HCT116 (cell line): ENCODE results near the gene SLIT1. TPM values are rescaled to one million over a fixed set of nuclear protein-coding genes. Genes with fewer than 3 reads are reported as not detected.

Source experiments
- ATAC-seq: fragments of 200-7000 bp; cut with Tn5 transposase; 2 replicates; pipeline ENCODE4 v1.9.1; 2020; ENCODE audit warnings: mild to moderate bottlenecking, moderate library complexity
- BruUV-seq: library from RNA; stranded (reverse); fragments of 400-500 nt; replicated peaks from 2 replicates; lab custom pipeline; 2021; lab: Mats Ljungman, UMichigan
- CTCF ChIA-PET: fragments of 300-600 bp; sonication (Branson Sonifier 250); formaldehyde crosslinking; loops from one replicate; lab custom pipeline; 2021; ENCODE audit warnings: antibody characterized with exemption; lab: Charles Lee
- POLR2A ChIA-PET: fragments of 300-600, 350-600 bp; sonication (Branson Sonifier 250); formaldehyde crosslinking; loops from one replicate; lab custom pipeline; 2021; ENCODE audit warnings: antibody characterized with exemption; lab: Charles Lee
- RAD21 ChIA-PET, 2 experiments: fragments of 300-600 bp; sonication (Branson Sonifier 250); formaldehyde crosslinking; loops; one replicate each; lab custom pipeline; 2023; ENCODE audit warnings: low total read pairs in 2 of 2; ENCODE audit not compliant: uncharacterized antibody in 2 of 2, unreplicated experiment in 2 of 2, low non-redundant PET in 1 of 2; lab: Charles Lee
- DNase-seq: peaks from one replicate; pipeline ENCODE4 v3.0.0-alpha.2; 2010; ENCODE audit warnings: low read depth, low spot score
- H2AFZ ChIP-seq: fragments of 200-600 bp; shearing (Covaris generic), sonication (generic); 2 replicates; pipeline ENCODE4 v1.6.1; 2017; ENCODE audit warnings: low read depth, mixed run types, mixed read lengths, antibody characterized with exemption, low read length; ENCODE audit not compliant: poor library complexity, severe bottlenecking
- H3K27ac ChIP-seq: 2 replicates; pipeline ENCODE4 v1.5.1; 2012; ENCODE audit warnings: low read depth, low read length
- H3K27me3 ChIP-seq: fragments of 200-600 bp; sonication (generic); 2 replicates; pipeline ENCODE4 v1.6.1; 2016; ENCODE audit warnings: mixed run types, low read length, mixed read lengths; ENCODE audit not compliant: insufficient read depth
- H3K36me3 ChIP-seq, 2 experiments: fragments of 200-500 bp in 1 of 2; fragments of 200-600 bp in 1 of 2; sonication (Bioruptor generic) in 1 of 2; sonication (generic) in 1 of 2; 2 replicates each; pipeline versions ENCODE4 v1.5.1 to v1.6.1; 2014 to 2016; ENCODE audit warnings: low read length in 2 of 2, inconsistent platforms in 1 of 2, mixed read lengths in 1 of 2, mixed run types in 1 of 2; ENCODE audit not compliant: insufficient read depth in 2 of 2, control insufficient read depth in 1 of 2
- H3K4me1 ChIP-seq, 2 experiments: fragments of 200-600 bp in 1 of 2; sonication (generic) in 1 of 2; 2 replicates each; pipeline versions ENCODE4 v1.5.1 to v1.6.1; 2012 to 2017; ENCODE audit warnings: low read length in 2 of 2, inconsistent platforms in 1 of 2, mild to moderate bottlenecking in 1 of 2, mixed read lengths in 1 of 2, mixed run types in 1 of 2, moderate library complexity in 1 of 2; ENCODE audit not compliant: insufficient read depth in 2 of 2, control insufficient read depth in 1 of 2
- H3K4me2 ChIP-seq: fragments of 200-600 bp; sonication (generic); 2 replicates; pipeline ENCODE4 v1.6.1; 2017; ENCODE audit warnings: mixed run types, low read length, mixed read lengths
- H3K4me3 ChIP-seq, 2 experiments: fragments of 200-600 bp in 1 of 2; sonication (generic) in 1 of 2; replicated peaks in 1 of 2; 2 replicates each; pipeline ENCODE4 v1.5.1; 2011 to 2016; ENCODE audit warnings: low read length in 2 of 2, control low read depth in 1 of 2, low read depth in 1 of 2, mild to moderate bottlenecking in 1 of 2, mixed read lengths in 1 of 2, mixed run types in 1 of 2
- H3K79me2 ChIP-seq: fragments of 200-600 bp; sonication (generic); 2 replicates; pipeline ENCODE4 v1.6.1; 2017; ENCODE audit warnings: mild to moderate bottlenecking, mixed run types, low read length, moderate library complexity, mixed read lengths; ENCODE audit not compliant: insufficient read depth
- H3K9ac ChIP-seq: fragments of 200-600 bp; sonication (generic); 2 replicates; pipeline ENCODE4 v1.6.1; 2016; ENCODE audit warnings: low read length, mixed read lengths
- H3K9me2 ChIP-seq: fragments of 200-600 bp; sonication (generic), shearing (Covaris generic); 2 replicates; pipeline ENCODE4 v1.6.1; 2017; ENCODE audit warnings: mixed run types, mild to moderate bottlenecking, moderate library complexity; ENCODE audit not compliant: insufficient read depth
- H3K9me3 ChIP-seq, 2 experiments: fragments of 200-500 bp in 1 of 2; fragments of 200-600 bp in 1 of 2; sonication (Bioruptor generic) in 1 of 2; sonication (generic) in 1 of 2; 2 replicates each; pipeline ENCODE4 v1.6.1; 2014 to 2017; ENCODE audit warnings: low read length in 2 of 2, mixed read lengths in 2 of 2, inconsistent platforms in 1 of 2, low read depth in 1 of 2, mild to moderate bottlenecking in 1 of 2, mixed run types in 1 of 2, moderate library complexity in 1 of 2; ENCODE audit not compliant: control insufficient read depth in 1 of 2, insufficient read depth in 1 of 2
- H4K20me1 ChIP-seq: fragments of 200-600 bp; sonication (generic), shearing (Covaris generic); 2 replicates; pipeline ENCODE4 v1.6.1; 2017; ENCODE audit warnings: mixed run types, mild to moderate bottlenecking, moderate library complexity; ENCODE audit not compliant: insufficient read depth
- ATF3 ChIP-seq: IDR thresholded peaks from 2 replicates; pipeline ENCODE4 v1.6.1; 2012
- CBX3 ChIP-seq: IDR thresholded peaks from 2 replicates; pipeline ENCODE4 v1.6.1; 2012; ENCODE audit warnings: low read depth
- CEBPB ChIP-seq: IDR thresholded peaks from 2 replicates; pipeline ENCODE4 v1.6.1; 2012; ENCODE audit warnings: low read depth
- CTCF ChIP-seq, 3 experiments: fragments of 200-600 bp in 1 of 3; sonication (generic) in 1 of 3; IDR thresholded peaks in 2 of 3; conservative IDR thresholded peaks in 1 of 3; 2 replicates each; pipeline ENCODE4 v1.5.1; 2012 to 2017; ENCODE audit warnings: low read depth in 2 of 3, low read length in 2 of 3, antibody characterized with exemption in 1 of 3, borderline replicate concordance in 1 of 3, control low read depth in 1 of 3, mild to moderate bottlenecking in 1 of 3, mixed read lengths in 1 of 3, mixed run types in 1 of 3, moderate library complexity in 1 of 3; ENCODE audit not compliant: insufficient read depth in 1 of 3
- ELF1 ChIP-seq: IDR thresholded peaks from 2 replicates; pipeline ENCODE4 v1.6.1; 2012; ENCODE audit warnings: low read depth, borderline replicate concordance
- EZH2phosphoT487 ChIP-seq: fragments of 200-600 bp; IDR thresholded peaks from 2 replicates; pipeline ENCODE4 v1.6.1; 2018; ENCODE audit warnings: antibody characterized with exemption, borderline replicate concordance
- JUND ChIP-seq: IDR thresholded peaks from 2 replicates; pipeline ENCODE4 v1.6.1; 2012
- MAX ChIP-seq: IDR thresholded peaks from 2 replicates; pipeline ENCODE4 v1.6.1; 2012
- POLR2A ChIP-seq: IDR thresholded peaks from 2 replicates; pipeline ENCODE4 v1.7.0; 2011; ENCODE audit warnings: borderline replicate concordance; ENCODE audit not compliant: insufficient read depth, insufficient read length; ENCODE audit errors: extremely low read depth
- POLR2AphosphoS5 ChIP-seq: IDR thresholded peaks from 2 replicates; pipeline ENCODE4 v1.6.1; 2011; ENCODE audit warnings: mild to moderate bottlenecking, low read depth, low read length, moderate library complexity
- RAD21 ChIP-seq: IDR thresholded peaks from 2 replicates; pipeline ENCODE4 v1.6.1; 2012; ENCODE audit warnings: low read depth, mild to moderate bottlenecking
- REST ChIP-seq: IDR thresholded peaks from 2 replicates; pipeline ENCODE4 v1.6.1; 2012; ENCODE audit warnings: low read depth
- SIN3A ChIP-seq: IDR thresholded peaks from 2 replicates; pipeline ENCODE4 v1.6.1; 2012; ENCODE audit warnings: low read depth
- SRF ChIP-seq: IDR thresholded peaks from 2 replicates; pipeline ENCODE4 v1.6.1; 2012; ENCODE audit warnings: low read depth
- YY1 ChIP-seq: IDR thresholded peaks from 2 replicates; pipeline ENCODE4 v1.6.1; 2011; ENCODE audit warnings: low read length, low read depth, moderate library complexity, mild to moderate bottlenecking; ENCODE audit not compliant: insufficient replicate concordance; ENCODE audit errors: extremely low read depth
- ZBTB33 ChIP-seq: IDR thresholded peaks from 2 replicates; pipeline ENCODE4 v1.6.1; 2011; ENCODE audit warnings: mild to moderate bottlenecking, low read length, moderate library complexity; ENCODE audit not compliant: insufficient replicate concordance; ENCODE audit errors: extremely low read depth
- ZFX ChIP-seq: fragments of 450-650 bp; IDR thresholded peaks from 2 replicates; pipeline ENCODE4 v1.6.1; 2017
- ZNF274 ChIP-seq: fragments of 200-500 bp; sonication (Bioruptor generic); IDR thresholded peaks from 2 replicates; pipeline ENCODE4 v1.6.1; 2014; ENCODE audit warnings: mild to moderate bottlenecking, low read depth, low read length, inconsistent platforms
- intact Hi-C: fragments of 100-400 bp; cut with micrococcal nuclease; formaldehyde crosslinking; loops from 2 replicates; pipeline ENCODE4 v1.10.0; 2022
- total RNA-seq: library from RNA; stranded (reverse); gene quantifications from one replicate; pipeline ENCODE4 v1.2.1, GENCODE V29; 2021; ENCODE audit not compliant: unreplicated experiment

SLIT1 gene
- total RNA-seq, 1 experiment from 2014 or later = 0.42 TPM

- TF ChIP-seq YY1 = no peak
- TF ChIP-seq CBX3 = no peak
- no peak for TF ChIP-seq MAX
- no peak for TF ChIP-seq SRF
- no peak for TF ChIP-seq POLR2A
- no peak for TF ChIP-seq ATF3
- TF ChIP-seq REST = no peak
- TF ChIP-seq, all 23 proteins: peak for 0
These were observed 69.9 kb downstream of the SLIT1 start (continued) for GRCh38 chr10:97115846-97116245.

- Histone ChIP-seq H4K20me1 (no peaks in the 10 kb centered on the region), H3K36me3 (no peaks in the 10 kb centered on the region), H3K9me3 (no peaks in the 10 kb centered on the region), H3K9me2 (no peaks in the 10 kb centered on the region), H3K4me2 (no peak overlapping the region), H3K27me3 (peaks cover 24% of the 10 kb centered on the region), H2AFZ (no peak overlapping the region), H3K4me3 (no peak overlapping the region), H3K79me2 (no peaks in the 10 kb centered on the region), H3K9ac (no peak overlapping the region), H3K4me1 (no peaks in the 10 kb centered on the region), H3K27ac (no peak overlapping the region)
- DNase-seq (no peak), ATAC-seq (no peak)
- no TSS peak for BruUV-seq
- ChIA-PET CTCF (interaction anchor here (3.0 kb wide), 1 partner anchor 39 kb away, joined by 9 read pairs; no protein-coding TSS in a partner anchor), POLR2A (no interaction called here), RAD21 (no interaction called here)
- intact Hi-C loops = no loop called here
- TF ChIP-seq CEBPB = no peak
- TF ChIP-seq ZFX = no peak
- no peak for TF ChIP-seq YY1
- TF ChIP-seq ZNF274 = no peak
- no peak for TF ChIP-seq ZBTB33
- no peak for TF ChIP-seq MAX
- TF ChIP-seq ELF1 = no peak
- no peak for TF ChIP-seq CBX3
- no peak for TF ChIP-seq CTCF (IDR thresholded peaks at IDR 0.05 in 2 of 3, conservative IDR thresholded peaks at IDR 0.05 in 1 of 3; ENCODE audit: borderline replicate concordance in 1 of 3, insufficient read depth in 1 of 3, low read depth in 2 of 3, low read length in 2 of 3)
- no peak for TF ChIP-seq POLR2AphosphoS5
- no peak for TF ChIP-seq JUND
- TF ChIP-seq EZH2phosphoT487 = no peak
- TF ChIP-seq SIN3A = no peak
- no peak for TF ChIP-seq RAD21
These were observed 74.1 kb downstream of the SLIT1 start for GRCh38 chr10:97111615-97112014.
